ENCODE results near the gene DHH. TPM values are rescaled to one million over a fixed set of nuclear protein-coding genes. Genes with fewer than 3 reads are reported as not detected.

DHH gene
- total and polyA plus RNA-seq, 10 of the 15 experiments (the other 5 are each of a cell fraction or from before 2014, with no cell fraction given): 0.01 TPM; not detected in 9

DNA sequence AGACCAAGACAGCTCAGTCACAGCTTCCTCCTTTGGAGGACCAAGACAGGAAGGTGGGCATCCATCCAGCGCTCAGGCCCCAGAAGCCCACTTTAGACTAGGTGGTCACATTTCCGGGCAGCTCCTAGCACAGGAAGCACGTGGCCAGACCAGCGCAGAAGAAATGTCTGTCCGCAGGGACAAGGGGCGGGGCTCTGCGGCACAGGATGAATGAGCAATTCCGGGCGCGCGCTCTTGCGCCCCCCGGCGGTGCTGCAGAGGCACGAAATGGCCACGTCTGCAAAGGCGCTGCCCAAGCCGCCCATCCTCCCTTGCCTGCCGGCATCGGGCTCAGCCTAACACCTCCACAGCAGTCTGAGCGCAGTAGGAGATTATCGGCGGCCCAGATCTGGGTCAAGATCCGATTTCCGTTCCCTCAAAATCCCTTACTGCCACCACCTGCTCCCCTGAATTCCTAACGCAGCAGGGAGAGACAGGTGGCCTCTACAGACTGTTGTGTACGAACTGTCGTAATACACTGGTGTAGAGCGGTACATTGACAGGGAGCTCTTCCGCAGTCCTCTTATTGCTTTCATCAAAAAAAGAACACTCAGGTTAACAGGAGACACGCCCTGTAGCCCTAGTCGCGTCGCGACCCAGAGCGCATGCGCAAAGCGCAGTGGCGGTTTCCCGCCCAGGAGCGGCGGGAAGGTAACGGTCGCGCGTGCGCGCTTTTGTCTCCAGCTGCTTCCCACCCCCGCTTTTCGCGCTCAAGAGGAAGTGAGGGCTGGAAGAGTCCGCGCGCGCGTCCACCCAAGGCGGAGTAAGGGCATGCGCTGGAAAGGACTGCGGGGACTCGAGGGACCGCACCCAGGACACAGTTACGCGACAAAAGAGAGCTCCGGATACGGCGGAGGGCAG, 35.8 kb upstream of the DHH start (continued):
- no peak for TF ChIP-seq ZSCAN29 (IDR thresholded peaks at IDR 0.05)
- no peak; the same call in 1 of the 2 replicates for TF ChIP-seq FOXM1 (IDR thresholded peaks at IDR 0.05; ENCODE audit: low read depth, low read length)
- TF ChIP-seq SP1 (IDR thresholded peaks at IDR 0.05; ENCODE audit: low read depth, low read length): peak; percentile 56
- TF ChIP-seq PAX8 (IDR thresholded peaks at IDR 0.05): no peak
- TF ChIP-seq ZNF217 (IDR thresholded peaks at IDR 0.05): no peak
- peak; percentile 70 for TF ChIP-seq TAF1 (IDR thresholded peaks at IDR 0.05; ENCODE audit: borderline replicate concordance, low read depth, low read length)
- TF ChIP-seq, protein P1, sequence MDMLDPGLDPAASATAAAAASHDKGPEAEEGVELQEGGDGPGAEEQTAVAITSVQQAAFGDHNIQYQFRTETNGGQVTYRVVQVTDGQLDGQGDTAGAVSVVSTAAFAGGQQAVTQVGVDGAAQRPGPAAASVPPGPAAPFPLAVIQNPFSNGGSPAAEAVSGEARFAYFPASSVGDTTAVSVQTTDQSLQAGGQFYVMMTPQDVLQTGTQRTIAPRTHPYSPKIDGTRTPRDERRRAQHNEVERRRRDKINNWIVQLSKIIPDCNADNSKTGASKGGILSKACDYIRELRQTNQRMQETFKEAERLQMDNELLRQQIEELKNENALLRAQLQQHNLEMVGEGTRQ (IDR thresholded peaks at IDR 0.05; ENCODE audit: borderline replicate concordance, low read depth, low read length): peak; percentile 70
- peak; percentile 10; the same call in 1 of the 2 replicates for TF ChIP-seq ZBED1 (IDR thresholded peaks at IDR 0.05; ENCODE audit: borderline replicate concordance)
- TF ChIP-seq POLR2AphosphoS5 (IDR thresholded peaks at IDR 0.05; ENCODE audit: low read length): peak; percentile 79
- peak; percentile 66 to 78 for TF ChIP-seq BHLHE40 (IDR thresholded peaks at IDR 0.05; ENCODE audit: borderline replicate concordance in 1 of 2, low read depth in 2 of 2, low read length in 1 of 2)
- TF ChIP-seq HDGF (IDR thresholded peaks at IDR 0.05): peak; percentile 66; the same call in 1 of the 2 replicates
- TF ChIP-seq KDM1A (IDR thresholded peaks at IDR 0.05; ENCODE audit: borderline replicate concordance): no peak
- no peak for TF ChIP-seq FOXK2 (IDR thresholded peaks at IDR 0.05)
- TF ChIP-seq SMAD5 (IDR thresholded peaks at IDR 0.05; ENCODE audit: low read depth): peak; percentile 68; the same call in 1 of the 2 replicates
- TF ChIP-seq, protein P2, sequence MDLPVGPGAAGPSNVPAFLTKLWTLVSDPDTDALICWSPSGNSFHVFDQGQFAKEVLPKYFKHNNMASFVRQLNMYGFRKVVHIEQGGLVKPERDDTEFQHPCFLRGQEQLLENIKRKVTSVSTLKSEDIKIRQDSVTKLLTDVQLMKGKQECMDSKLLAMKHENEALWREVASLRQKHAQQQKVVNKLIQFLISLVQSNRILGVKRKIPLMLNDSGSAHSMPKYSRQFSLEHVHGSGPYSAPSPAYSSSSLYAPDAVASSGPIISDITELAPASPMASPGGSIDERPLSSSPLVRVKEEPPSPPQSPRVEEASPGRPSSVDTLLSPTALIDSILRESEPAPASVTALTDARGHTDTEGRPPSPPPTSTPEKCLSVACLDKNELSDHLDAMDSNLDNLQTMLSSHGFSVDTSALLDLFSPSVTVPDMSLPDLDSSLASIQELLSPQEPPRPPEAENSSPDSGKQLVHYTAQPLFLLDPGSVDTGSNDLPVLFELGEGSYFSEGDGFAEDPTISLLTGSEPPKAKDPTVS (IDR thresholded peaks at IDR 0.05; ENCODE audit: low read depth, low read length): no peak
- no peak for TF ChIP-seq TCF7 (IDR thresholded peaks at IDR 0.05; ENCODE audit: borderline replicate concordance)
- peak; percentile 49; the same call in 1 of the 2 replicates for TF ChIP-seq HCFC1 (IDR thresholded peaks at IDR 0.05; ENCODE audit: low read length)
- TF ChIP-seq IKZF1 (conservative IDR thresholded peaks at IDR 0.05): peak; percentile 84
- peak; percentile 44 for TF ChIP-seq NBN (IDR thresholded peaks at IDR 0.05)
- no peak for TF ChIP-seq RFX5 (IDR thresholded peaks at IDR 0.05; ENCODE audit: low read depth, low read length)
- TF ChIP-seq RB1 (IDR thresholded peaks at IDR 0.05; ENCODE audit: borderline replicate concordance): peak; percentile 98
- TF ChIP-seq NFXL1 (IDR thresholded peaks at IDR 0.05; ENCODE audit: borderline replicate concordance): no peak
- TF ChIP-seq SRF (IDR thresholded peaks at IDR 0.05; ENCODE audit: low read depth in 2 of 2, low read length in 2 of 2): no peak
- TF ChIP-seq BMI1 (IDR thresholded peaks at IDR 0.05; ENCODE audit: borderline replicate concordance): no peak
- TF ChIP-seq, protein P3, sequence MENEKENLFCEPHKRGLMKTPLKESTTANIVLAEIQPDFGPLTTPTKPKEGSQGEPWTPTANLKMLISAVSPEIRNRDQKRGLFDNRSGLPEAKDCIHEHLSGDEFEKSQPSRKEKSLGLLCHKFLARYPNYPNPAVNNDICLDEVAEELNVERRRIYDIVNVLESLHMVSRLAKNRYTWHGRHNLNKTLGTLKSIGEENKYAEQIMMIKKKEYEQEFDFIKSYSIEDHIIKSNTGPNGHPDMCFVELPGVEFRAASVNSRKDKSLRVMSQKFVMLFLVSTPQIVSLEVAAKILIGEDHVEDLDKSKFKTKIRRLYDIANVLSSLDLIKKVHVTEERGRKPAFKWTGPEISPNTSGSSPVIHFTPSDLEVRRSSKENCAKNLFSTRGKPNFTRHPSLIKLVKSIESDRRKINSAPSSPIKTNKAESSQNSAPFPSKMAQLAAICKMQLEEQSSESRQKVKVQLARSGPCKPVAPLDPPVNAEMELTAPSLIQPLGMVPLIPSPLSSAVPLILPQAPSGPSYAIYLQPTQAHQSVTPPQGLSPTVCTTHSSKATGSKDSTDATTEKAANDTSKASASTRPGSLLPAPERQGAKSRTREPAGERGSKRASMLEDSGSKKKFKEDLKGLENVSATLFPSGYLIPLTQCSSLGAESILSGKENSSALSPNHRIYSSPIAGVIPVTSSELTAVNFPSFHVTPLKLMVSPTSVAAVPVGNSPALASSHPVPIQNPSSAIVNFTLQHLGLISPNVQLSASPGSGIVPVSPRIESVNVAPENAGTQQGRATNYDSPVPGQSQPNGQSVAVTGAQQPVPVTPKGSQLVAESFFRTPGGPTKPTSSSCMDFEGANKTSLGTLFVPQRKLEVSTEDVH (IDR thresholded peaks at IDR 0.05; ENCODE audit: low read depth, partially characterized antibody): peak; percentile 25
- TF ChIP-seq NR2F1 (conservative IDR thresholded peaks at IDR 0.05): 0 out of 2 replicates have a peak, but pooled peaks have one; percentile 17
- peak; percentile 55; the same call in 1 of the 2 replicates for TF ChIP-seq GATAD2B (conservative IDR thresholded peaks at IDR 0.05; ENCODE audit: low read depth)
- TF ChIP-seq MEF2B (IDR thresholded peaks at IDR 0.05; ENCODE audit: partially characterized antibody, poor library complexity, severe bottlenecking): no peak
